T-helper 9 cell (primary cell): ENCODE results near the gene SLC44A1.
A peak's percentile ranks its signal among the peaks of the same experiment; 100 is the strongest.
"Not testable (repeated sequence)": the region's sequence is repeated elsewhere in the genome, so short reads cannot be mapped to it uniquely, and the experiment has no call there.

Source experiments
- DNase-seq: peaks from one replicate; pipeline ENCODE4 v3.0.0-alpha.2; 2020

The SLC44A1 gene

DNA sequence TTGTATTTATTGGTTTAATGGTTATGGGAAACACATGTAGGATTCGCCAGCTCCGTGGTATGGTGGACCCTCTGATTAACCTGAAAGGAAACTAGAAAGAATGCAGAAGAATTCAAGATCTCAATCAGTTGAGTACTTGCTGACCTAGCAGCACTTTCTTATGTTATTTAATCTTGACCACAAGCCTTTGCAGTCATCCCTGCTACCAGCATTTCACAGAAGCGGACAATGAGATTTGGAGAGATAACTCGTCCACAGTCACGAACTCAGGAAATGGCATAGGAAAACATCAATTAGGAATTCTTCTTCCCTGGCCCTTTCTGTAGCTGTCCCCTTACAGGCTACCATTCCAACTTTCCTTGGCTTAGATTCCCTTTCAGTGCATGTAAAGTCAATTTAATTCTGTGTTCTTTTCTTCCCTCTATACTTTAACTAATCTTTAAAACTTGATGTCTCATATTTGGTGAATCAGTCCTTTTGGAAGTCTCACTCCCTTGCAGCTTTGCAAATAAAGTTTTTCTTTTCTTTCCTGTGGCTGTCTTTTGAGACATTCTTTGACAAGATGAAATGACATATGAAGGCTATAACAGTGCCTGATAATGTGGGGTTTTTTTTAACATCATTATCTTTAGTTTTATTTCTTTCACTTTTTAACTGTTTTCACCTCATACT, 1.3 kb upstream of the SLC44A1 start:
- DNase-seq: no peak

DNA sequence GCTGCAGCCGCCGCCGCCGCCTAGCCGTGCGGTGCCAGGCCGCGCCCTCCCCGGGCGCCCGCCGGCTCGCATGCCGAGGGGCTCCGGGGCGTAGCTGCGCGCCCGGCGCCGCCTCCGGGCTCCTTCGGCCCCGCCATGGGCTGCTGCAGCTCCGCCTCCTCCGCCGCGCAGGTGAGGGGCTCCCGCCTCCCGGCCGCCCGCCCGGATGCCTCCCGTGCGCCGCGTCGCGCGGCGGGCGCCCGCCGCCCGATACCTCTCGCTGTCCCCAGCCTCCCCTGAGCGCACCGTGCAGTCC, 230 bp downstream of the SLC44A1 start:
- DNase-seq: no peak

DNA sequence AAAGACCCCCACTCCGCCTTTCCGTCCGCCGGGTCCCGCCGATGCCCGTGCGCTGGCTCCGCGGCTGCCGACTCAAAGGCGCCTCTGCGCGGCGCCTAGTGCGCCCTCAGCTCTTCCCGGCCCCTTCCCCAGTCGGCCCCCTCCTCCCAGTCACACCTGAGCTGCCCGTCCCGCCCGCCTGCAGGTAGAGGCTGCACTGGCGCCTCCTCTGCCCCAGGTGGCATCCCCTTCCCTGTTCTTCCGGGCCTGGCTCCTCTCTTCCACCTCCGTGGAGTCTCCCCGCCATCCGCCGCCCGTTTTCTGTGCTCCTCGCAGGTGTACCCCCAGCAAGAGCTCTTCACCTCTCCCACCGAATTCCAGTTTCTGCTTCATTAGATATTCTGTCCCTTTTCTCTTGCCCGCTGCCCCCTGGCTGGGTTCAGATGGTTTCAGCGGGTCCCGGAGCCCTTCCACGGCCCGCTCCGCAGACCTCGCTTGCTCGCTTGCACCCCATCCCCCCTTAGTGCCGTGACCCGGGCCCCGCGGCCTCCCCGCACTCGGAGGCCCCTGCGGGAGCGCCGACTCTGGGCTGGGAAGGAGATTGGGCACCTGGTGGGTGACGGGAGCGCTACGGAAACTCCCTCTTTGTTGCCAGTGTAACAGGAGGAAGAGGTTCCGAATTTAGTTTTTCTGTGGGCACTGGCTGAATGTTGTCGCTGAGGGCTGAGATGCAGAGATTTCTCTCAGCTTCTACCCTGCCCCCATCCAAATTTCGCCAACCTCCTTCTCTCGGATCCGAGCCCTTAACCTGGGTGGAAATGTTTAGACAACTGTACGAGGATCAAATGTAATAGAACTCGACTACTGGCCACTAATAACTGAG, 809 bp downstream of the SLC44A1 start:
- peak; percentile 41 for DNase-seq

DNA sequence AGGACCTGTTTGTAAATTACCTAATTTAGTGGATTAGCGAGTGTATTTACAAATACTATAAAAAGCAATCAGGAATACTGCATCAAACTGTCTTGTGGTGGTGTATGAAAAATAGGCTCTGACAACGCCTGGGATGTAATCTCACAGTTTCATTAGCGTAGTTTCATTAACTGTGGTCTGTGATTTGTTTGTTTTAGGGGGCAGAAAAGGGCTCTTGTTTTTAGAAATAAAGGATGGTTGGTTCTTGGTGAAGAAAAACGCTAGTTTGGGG, 1.4 kb downstream of the SLC44A1 start:
- no peak for DNase-seq

DNA sequence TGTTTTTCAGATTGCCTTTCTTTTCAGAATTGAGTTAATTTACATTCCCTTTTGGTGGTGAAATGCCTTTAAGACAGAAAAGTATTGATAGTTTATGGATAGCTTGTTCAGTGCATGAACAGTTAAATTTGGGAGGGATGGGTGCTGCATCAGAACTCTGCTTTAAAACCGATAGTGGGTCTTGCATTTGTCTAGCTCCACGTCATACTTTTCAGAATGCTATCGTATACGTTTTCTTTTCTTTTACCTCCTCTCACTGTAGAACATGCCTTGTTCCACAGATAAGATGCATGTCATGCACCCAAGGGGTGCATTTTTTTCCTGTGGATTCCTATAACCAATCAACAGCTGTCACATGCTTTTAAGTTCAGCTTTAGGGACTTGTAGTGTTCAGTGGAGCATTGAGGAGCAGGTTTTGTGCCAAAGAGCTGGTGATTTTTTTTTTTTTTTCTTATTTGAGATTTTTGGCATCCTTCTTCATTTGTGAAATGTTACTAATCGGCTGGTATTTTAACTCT, 2.3 kb downstream of the SLC44A1 start:
- no peak for DNase-seq

DNA sequence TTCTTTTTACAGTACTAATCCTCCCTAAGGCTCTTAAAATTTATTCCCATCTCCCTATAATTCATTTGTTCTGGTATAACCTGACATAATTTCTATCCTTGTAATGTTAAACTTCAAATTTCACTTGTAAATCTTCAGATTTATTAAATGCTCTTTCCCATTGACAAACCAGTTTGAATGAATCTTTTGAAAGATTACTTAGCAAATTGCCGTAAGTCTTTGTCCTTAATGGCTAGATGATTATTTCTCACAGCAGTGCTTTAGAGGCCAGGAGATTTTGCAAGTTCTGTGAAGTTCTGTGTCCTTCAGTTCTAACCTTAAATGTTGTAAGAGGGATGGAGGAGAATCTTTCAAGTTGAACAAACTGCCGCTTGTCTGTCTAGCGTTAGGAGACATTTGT, 4.2 kb downstream of the SLC44A1 start:
- no peak for DNase-seq

DNA sequence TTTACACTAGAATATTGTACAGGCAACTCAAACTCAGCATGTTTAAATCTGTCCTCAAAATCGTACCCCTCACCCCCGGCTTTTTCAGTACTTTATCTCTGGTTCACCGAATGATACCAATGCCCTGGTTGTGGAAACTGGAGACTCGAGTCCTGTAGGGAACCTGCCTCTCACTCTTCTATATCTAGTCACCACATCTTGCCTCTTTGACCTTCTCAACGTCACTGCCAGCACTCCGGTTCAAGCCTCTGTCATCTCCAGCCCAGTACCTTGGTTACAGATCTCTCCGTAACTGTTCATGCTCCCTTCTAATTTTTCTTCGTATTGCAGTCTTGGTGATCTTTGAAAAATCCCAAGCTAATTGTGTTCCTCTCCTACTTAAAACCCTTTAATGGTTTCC, 6.7 kb downstream of the SLC44A1 start:
- DNase-seq: no peak

DNA sequence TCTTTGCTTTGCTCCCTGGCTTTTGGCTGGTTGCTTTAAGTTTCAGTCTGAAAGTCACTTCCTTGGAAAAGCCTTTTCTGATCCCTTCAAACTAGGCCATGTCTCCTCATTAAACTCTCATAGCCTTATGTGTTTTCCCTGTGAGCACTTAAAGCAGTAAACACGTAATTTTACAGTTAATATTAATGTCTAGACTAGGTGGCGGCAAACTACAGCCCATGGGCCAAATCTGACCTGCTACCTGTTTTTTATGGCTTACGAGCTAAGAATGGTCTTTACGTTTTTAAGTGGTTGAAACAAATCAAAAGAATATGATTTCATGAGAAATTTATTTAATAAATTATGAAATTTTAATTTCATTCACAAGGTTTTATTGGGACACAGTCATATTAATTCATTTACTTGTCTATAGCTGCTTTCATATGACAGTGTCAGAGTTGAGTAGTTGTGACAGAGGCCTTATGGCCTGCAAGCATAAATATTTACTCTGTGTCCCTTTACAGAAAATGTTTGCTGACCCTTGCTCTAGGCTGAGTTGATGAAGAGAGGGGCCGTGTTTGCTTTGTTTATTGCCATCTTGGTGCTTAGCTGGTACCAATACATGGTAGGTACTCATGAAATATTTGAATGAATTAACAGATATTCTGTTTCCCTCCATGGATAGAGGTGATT, 7.4 kb downstream of the SLC44A1 start:
- no peak for DNase-seq

DNA sequence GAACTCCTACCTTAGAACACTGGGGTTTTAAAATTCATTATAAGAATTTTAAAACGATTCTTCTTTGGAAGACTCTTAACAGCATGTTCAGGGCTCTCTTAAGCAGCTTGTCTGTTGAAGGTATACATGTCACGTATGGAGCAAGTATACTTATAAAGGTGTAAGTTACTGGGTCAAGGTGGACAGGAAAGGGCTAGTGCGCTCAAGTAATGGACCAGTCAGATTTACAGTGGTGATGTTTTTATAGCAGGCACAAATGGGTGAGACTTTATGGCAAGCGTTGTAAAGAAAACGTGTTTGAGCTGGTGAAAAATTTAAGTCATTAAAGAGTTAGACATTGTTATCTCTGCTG, 7.9 kb downstream of the SLC44A1 start:
- no peak for DNase-seq

DNA sequence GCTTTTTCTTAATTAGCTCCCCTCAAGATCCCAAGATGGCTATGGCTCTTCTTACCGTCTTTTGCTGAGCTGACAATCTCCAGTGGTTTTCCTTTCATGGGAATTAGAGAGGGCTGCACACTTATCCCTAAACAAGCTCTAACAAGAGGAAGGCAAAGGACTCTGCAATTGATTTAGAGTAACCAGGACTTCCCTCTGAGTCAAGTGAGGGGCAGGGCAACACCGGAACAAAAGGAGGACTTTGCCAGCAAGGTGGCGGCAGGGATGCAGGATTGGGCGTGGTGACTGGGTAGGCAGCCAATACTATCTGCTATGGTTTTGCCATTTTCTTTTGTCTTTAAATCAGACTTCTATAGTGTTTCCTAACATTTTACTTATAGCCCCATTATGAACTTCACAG, 9.8 kb downstream of the SLC44A1 start:
- no peak for DNase-seq

DNA sequence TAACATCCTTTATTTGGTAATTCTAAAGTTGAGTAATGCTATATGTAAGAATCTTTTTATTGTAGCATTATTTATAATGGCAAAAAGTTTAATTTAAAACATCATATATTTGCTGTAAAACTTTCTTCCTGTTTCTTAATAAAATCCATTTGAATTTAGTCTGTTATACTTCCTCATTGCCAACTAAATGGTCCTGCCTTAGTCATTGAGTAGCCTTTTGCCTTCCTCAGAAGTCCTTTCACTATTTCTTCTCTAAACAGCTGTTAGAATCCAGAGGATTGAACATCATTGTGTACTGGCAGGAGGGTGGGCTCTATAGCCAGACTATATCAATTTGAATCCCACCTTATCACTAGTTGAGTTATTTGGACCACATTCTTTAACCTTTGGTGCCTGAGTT, 11.0 kb downstream of the SLC44A1 start:
- no peak for DNase-seq

DNA sequence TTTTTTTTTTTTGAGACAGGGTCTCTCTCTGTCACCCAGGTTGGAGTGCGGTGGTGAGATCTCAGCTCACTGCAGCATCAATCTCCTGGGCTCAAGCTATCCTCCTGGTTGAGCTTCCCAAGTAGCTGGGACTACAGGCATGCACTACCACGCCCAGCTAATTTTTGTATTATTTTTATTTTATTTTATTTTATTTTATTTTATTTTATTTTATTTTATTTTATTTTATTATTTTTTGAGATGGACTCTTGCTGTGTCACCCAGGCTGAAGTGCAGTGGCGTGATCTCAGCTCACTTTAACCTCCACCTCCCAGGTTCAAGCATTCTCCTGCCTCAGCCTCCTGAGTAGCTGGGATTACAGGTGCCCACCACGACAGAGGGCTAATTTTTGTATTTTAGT, 12.1 kb downstream of the SLC44A1 start:
- DNase-seq: not testable (repeated sequence)

DNA sequence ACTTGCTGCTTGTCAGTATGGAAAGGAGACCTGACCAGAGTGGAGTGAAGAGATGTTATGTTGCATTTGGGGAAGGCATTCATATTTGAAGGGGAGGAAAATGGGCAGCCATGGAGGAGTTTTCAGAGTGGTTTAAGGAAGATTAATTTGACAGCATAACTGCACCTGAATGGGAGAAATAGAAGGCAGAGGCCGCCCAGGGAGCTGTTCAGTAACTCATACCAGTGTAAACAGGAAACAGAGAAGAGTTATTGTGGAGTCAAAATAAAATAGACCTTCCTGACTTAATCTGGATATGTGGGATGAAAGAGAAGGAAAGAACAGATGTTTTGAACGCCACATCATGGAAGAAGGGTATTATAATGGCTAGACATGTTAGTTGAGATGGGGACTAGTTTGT, 13.4 kb downstream of the SLC44A1 start:
- DNase-seq: no peak

DNA sequence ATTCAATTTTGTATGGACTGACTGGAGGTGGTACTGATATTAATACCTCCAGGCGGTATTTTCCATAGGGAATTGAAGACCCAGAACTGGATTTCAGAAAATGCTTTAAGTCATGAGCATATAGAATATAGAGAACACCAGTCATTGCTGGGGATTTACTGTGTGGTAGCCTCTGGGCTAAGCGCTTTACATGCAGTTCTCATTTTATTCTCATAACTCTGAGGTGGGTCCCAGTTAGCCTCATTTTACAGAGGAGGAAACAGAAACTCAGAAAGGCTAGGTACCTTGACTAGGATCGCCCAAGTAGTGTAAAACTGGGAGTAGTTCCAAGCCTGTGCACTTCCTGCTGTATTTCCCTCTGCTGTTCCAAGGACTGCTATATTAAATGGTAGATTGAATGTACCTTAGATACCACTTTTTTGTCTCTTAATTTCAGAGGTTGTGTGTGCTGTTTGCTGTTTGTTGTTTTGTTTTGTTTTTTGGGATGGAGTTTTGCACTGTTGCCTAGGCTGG, 13.8 kb downstream of the SLC44A1 start:
- no peak for DNase-seq

DNA sequence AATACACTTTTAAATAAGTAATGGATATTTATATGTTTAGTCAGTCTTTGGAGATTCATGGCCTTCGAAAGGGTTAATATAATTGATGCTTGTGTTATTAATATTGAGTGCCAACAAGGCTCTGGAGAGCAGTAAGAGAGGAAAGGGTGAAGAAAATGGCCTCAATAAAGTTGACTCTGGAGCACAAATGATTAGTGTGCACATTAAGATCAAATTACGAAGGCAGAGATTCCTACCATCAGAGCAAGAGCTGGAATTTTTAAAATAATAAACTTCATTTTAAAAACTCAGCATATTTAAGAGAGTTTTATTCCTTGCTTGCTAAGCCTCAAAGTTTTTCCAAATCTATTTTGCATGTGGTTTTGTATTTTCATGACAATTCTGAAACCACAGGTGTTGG, 14.8 kb downstream of the SLC44A1 start:
- no peak for DNase-seq

DNA sequence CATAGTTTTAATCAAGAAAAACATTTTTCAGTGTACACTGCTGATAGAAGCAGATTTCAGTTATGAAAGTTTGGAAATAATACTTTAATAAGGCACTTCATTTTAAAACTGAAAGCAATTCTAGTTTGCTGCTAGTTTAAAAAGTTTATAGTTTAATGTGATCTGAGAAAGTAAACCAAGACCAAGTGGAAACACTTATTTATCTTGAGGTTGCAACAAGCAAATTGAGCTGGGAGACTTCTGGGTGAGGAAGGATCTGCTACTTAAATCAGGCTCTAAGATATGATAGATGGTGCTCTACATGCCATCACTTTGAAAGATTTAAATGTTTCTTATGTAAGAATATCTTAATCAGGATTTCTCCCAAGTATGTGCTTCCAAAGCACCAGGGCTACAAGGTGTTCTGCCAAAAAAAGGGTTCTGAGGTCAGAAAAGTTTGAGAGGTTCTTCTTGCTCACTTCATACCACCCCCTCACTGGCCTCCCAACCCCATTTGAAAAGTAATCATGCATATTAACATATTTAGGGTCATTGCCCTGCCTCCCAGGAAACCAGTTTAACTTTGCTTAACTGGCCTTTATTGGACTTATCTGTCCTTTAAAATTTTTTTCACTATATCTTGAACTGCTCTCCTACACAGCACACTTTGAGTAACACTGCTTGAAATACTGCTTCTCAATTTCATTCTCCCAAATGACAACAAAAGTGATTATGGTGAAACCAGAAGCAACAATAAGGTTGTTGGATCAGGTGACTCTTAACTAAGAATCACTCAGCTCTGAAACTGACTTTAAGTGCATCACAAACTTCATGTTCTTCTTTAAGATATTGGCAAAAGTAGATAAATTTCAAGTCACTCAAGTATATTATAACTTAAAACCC, 15.5 kb downstream of the SLC44A1 start:
- DNase-seq: no peak

DNA sequence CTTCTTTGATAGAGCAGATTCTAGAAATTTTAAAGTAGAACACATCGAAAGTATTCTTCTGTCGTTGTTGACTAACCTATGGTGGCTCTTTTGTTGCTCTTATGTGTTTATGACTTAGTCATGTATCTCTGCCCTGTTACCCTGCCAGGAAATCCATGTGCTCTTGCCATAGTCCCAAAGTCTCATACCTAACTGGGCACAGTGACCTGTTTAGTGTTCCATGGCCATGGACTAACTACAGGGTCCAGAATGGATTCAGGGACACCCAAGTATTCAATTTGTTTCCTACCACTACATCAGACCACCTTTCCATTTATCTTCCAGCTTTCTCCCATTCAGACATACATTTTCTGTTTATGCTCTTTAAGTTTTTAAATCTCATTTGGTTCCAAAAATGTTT, 18.0 kb downstream of the SLC44A1 start:
- no peak for DNase-seq

DNA sequence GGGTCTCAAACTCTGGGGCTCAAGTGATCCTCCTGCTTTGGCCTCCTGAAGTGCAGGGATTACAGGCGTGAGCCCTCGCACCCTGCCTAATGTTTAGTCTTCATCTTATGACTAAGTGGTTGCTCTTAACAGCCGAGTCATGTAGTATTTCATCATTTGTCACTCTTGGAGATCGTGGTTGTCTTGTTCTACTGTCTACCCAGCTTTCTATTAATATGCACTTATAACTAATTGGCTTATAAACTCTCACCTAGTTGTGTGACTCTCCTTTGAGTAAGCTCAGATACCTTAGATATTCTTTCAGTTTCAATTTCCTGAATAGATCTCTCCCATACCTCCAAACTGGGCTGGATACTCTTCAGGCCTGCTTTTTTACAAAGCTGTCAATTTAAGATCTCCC, 19.9 kb downstream of the SLC44A1 start:
- no peak for DNase-seq

DNA sequence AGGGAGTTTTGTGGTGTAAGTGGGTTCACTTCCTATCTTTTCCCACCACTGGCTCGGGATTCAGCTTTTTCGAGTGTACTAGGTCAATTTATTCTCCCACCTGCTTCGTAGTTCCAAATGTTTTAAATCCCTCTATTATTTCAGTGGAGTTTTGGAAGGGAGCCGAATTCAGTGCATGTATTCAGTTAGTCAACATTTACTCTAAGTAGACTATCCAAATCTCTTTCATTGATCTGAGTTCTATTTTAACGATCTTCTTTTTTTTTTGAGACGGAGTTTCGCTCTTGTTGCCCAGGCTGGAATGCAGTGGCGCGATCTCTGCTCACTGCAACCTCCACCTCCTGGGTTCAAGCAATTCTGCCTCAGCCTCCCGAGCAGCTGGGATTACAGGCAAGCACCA, 23.8 kb downstream of the SLC44A1 start:
- DNase-seq: not testable (repeated sequence)

DNA sequence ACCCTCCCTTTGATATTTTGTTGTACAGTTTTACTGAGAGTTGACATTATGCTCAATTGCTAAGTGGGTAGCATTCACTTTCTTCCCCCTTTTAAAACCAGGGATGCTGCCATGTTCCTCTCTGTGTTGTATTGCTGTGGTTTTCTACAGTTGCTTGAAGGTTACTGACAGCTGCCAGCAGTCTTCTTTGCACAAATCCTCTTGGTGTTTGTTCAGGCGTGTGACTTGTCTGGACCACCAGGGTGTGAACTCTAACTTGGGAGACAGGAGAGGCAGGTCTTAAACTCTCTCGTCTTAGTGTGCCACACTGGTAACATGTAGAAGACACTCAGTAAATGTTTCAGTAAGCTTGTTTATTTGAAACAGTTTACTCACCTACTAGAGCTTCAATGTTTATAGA, 25.1 kb downstream of the SLC44A1 start:
- DNase-seq: no peak

DNA sequence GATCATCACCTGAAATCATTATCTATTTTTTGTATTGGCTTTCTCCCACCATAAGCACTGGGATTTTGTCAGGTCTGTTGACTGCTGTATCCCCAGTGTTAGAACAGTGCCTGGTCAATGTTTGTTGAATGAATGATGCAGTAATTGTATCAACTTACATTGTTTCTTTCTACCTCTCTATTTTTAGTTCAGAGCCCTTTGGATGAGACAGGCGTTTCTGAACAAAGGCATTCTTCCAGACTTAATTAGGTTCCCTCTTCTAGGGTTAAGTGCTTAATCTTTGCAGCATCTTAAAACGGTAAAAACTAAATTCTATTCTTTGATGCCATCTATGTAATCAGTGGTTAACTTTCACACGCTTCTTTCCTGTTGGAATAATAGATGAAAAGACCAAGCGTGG, 26.3 kb downstream of the SLC44A1 start:
- no peak for DNase-seq

DNA sequence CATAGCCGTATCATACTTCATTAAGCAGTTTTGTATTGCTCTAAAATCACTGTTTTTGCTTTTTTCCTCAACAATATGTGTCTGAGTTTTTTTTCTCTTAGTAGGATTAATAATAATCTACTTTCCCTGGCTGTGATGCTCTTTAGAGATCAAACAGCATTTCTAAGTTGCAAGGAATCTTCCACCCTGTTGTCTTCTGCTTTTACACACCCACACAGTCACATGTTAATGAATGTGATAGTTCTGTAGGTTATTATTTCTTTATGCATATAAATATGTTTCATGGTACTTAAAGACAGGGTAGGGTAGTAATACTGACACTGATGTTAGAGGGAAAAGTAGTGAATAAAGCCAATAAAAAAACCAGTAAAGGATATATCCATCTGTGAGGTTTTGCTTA, 29.3 kb downstream of the SLC44A1 start:
- DNase-seq: no peak

DNA sequence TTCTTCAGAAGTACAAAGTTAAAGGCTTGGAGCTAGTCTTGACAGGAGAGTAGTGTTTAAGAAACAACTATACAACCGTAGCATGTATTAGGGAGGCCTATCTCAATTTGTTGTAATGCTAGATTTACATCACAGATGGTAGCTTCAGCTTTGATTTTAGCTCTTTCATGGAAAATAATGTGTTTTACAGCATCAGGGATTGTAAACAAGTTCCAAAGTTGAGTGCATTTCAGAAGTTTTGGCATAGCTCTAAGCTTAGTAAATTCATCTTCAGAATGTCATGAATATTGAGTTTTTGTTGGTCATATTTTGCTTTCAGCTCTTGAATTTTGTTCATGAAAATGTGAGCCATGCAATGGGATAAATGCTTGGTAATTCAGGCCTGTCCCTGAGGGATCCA, 30.7 kb downstream of the SLC44A1 start:
- no peak for DNase-seq
